IMR-90 (cell line): ENCODE data around the gene BCL11A. TPM values are rescaled to one million over a fixed set of nuclear protein-coding genes. Genes with fewer than 3 reads are reported as not detected.

Source experiments
- ATAC-seq: fragments of 200-7000 bp; cut with Tn5 transposase; 2 replicates; pipeline ENCODE4 v1.9.1; 2020; ENCODE audit warnings: low read depth, mild to moderate bottlenecking, moderate library complexity
- BruUV-seq: library from RNA; stranded (reverse); fragments of 400-500 nt; replicated peaks from 2 replicates; lab custom pipeline; 2021; lab: Mats Ljungman, UMichigan
- CTCF ChIA-PET: fragments of 300-600 bp; formaldehyde crosslinking; extraction: SDS; loops from one replicate; lab custom pipeline; 2021; ENCODE audit warnings: antibody characterized with exemption; lab: Yijun Ruan, JAX
- POLR2A ChIA-PET: fragments of 300-600 bp; sonication (Branson Sonifier 250); formaldehyde crosslinking; loops from one replicate; lab custom pipeline; 2022; ENCODE audit warnings: antibody characterized with exemption; ENCODE audit not compliant: unreplicated experiment; lab: Charles Lee
- DNase-seq: peaks from one replicate; pipeline ENCODE4 v3.0.0; 2013
- H2AFZ ChIP-seq: replicated peaks from 2 replicates; pipeline ENCODE3; 2013; ENCODE audit warnings: low read length, mild to moderate bottlenecking; ENCODE audit not compliant: poor library complexity
- H2AK5ac ChIP-seq: 2 replicates; pipeline ENCODE4 v1.6.1; 2013; ENCODE audit warnings: low read depth, low read length, inconsistent platforms
- H2AK9ac ChIP-seq: replicated peaks from 2 replicates; pipeline ENCODE3; 2013; ENCODE audit warnings: mild to moderate bottlenecking, low read depth, low read length, moderate library complexity; ENCODE audit not compliant: poor library complexity
- H2BK120ac ChIP-seq: 2 replicates; pipeline ENCODE4 v1.6.1; 2013; ENCODE audit warnings: low read depth, low read length, inconsistent platforms
- H2BK15ac ChIP-seq: 3 replicates; pipeline ENCODE4 v1.6.1; 2013; ENCODE audit warnings: low read depth, low read length, inconsistent platforms
- H2BK20ac ChIP-seq: 2 replicates; pipeline ENCODE4 v1.6.1; 2013; ENCODE audit warnings: low read depth, mild to moderate bottlenecking, inconsistent platforms, low read length, moderate library complexity
- H2BK5ac ChIP-seq: 2 replicates; pipeline ENCODE4 v1.6.1; 2013; ENCODE audit warnings: mild to moderate bottlenecking, low read depth, low read length, inconsistent platforms; ENCODE audit not compliant: poor library complexity, severe bottlenecking
- H3K14ac ChIP-seq: replicated peaks from 2 replicates; pipeline ENCODE4 v1.6.1; 2013; ENCODE audit warnings: low read depth, low read length, inconsistent platforms
- H3K18ac ChIP-seq: 2 replicates; pipeline ENCODE4 v1.6.1; 2013; ENCODE audit warnings: low read depth, low read length, control low read depth
- H3K23ac ChIP-seq: 2 replicates; pipeline ENCODE4 v1.6.1; 2013; ENCODE audit warnings: low read depth, low read length, inconsistent platforms
- H3K27ac ChIP-seq: 2 replicates; pipeline ENCODE4 v1.5.1; 2013; ENCODE audit warnings: mild to moderate bottlenecking, control low read depth, low read length; ENCODE audit not compliant: insufficient read depth
- H3K27me3 ChIP-seq: 2 replicates; pipeline ENCODE4 v1.6.1; 2013; ENCODE audit warnings: low read length; ENCODE audit not compliant: control insufficient read depth, insufficient read depth
- H3K36me3 ChIP-seq: 2 replicates; pipeline ENCODE4 v1.6.1; 2013; ENCODE audit warnings: low read length, mixed read lengths; ENCODE audit not compliant: control insufficient read depth, insufficient read depth
- H3K4ac ChIP-seq: 2 replicates; pipeline ENCODE4 v1.6.1; 2013; ENCODE audit warnings: low read depth, low read length, inconsistent platforms
- H3K4me1 ChIP-seq: 2 replicates; pipeline ENCODE4 v1.6.1; 2013; ENCODE audit warnings: low read length, mixed read lengths; ENCODE audit not compliant: control insufficient read depth, insufficient read depth
- H3K4me2 ChIP-seq: 2 replicates; pipeline ENCODE4 v1.6.1; 2013; ENCODE audit warnings: low read depth, mild to moderate bottlenecking, control low read depth, low read length, moderate library complexity
- H3K4me3 ChIP-seq: 2 replicates; pipeline ENCODE4 v1.5.1; 2013; ENCODE audit warnings: low read depth, mild to moderate bottlenecking, control low read depth, low read length, moderate library complexity; ENCODE audit not compliant: insufficient read depth
- H3K56ac ChIP-seq: 2 replicates; pipeline ENCODE4 v1.6.1; 2013; ENCODE audit warnings: low read length, inconsistent platforms; ENCODE audit not compliant: insufficient read depth; ENCODE audit errors: extremely low read depth
- H3K79me1 ChIP-seq, 2 experiments: 2 replicates each; pipeline ENCODE4 v1.6.1; 2013; ENCODE audit warnings: low read length in 2 of 2, inconsistent platforms in 1 of 2, low read depth in 1 of 2
- H3K9ac ChIP-seq: 2 replicates; pipeline ENCODE4 v1.6.1; 2013; ENCODE audit warnings: low read depth, low read length, control low read depth
- H3K9me1 ChIP-seq: 2 replicates; pipeline ENCODE4 v1.6.1; 2013; ENCODE audit warnings: low read length, inconsistent platforms; ENCODE audit not compliant: insufficient read depth
- H3K9me3 ChIP-seq: 2 replicates; pipeline ENCODE4 v1.6.1; 2013; ENCODE audit warnings: low read length; ENCODE audit not compliant: control insufficient read depth, insufficient read depth
- H4K20me1 ChIP-seq: 2 replicates; pipeline ENCODE4 v1.6.1; 2013; ENCODE audit warnings: low read length, inconsistent platforms; ENCODE audit not compliant: insufficient read depth
- H4K5ac ChIP-seq: 2 replicates; pipeline ENCODE4 v1.6.1; 2013; ENCODE audit warnings: mild to moderate bottlenecking, low read depth, low read length, control low read depth
- H4K8ac ChIP-seq, 2 experiments: 2 replicates each; pipeline ENCODE4 v1.6.1; 2013; ENCODE audit warnings: low read depth in 2 of 2, low read length in 2 of 2, control low read depth in 1 of 2, inconsistent platforms in 1 of 2
- H4K91ac ChIP-seq: 2 replicates; pipeline ENCODE4 v1.6.1; 2013; ENCODE audit warnings: low read depth, low read length, inconsistent platforms; ENCODE audit not compliant: insufficient read depth
- CTCF ChIP-seq: conservative IDR thresholded peaks from 2 replicates; pipeline ENCODE4 v1.5.1; 2012; ENCODE audit warnings: mild to moderate bottlenecking, low read depth, low read length, improper control_type of control experiment
- MXI1 ChIP-seq: IDR thresholded peaks from 2 replicates; pipeline ENCODE4 v1.6.1; 2012; ENCODE audit warnings: low read depth, mild to moderate bottlenecking, low read length, moderate library complexity, borderline replicate concordance
- WGBS, 2 experiments: methylation state at CpG; one replicate each; pipeline versions ENCODE4 v1.1.5 to v1.1.7; 2013; ENCODE audit warnings: missing lambda C conversion rate in 2 of 2; ENCODE audit not compliant: insufficient read length in 1 of 2; ENCODE audit errors: extremely low coverage in 2 of 2; 5-methylcytosine and 5-hydroxymethylcytosine counted together
- dilution Hi-C: fragments of 300-500 bp; cut with HindIII; formaldehyde crosslinking; loops from one replicate; pipeline ENCODE4 v1.14.3; 2018; ENCODE audit warnings: low sequenced_read_pairs; ENCODE audit not compliant: unreplicated experiment
- in situ Hi-C: fragments of 300-500 bp; cut with MboI; formaldehyde crosslinking; loops from 3 replicates; pipeline ENCODE4 v1.14.3; 2019; ENCODE audit warnings: low sequenced_read_pairs, inconsistent platforms, mixed read lengths
- intact Hi-C: fragments of 100-400 bp; cut with micrococcal nuclease; formaldehyde crosslinking; loops from 2 replicates; pipeline ENCODE4 v1.10.0; 2022
- polyA plus RNA-seq, 3 experiments: library from polyadenylated mRNA; depleted of rRNA; stranded (reverse); fragments of >200 nt; gene quantifications; 2 replicates each; pipeline ENCODE4 v1.2.3, GENCODE V29; 2012; ENCODE audit warnings: low replicate concordance in 1 of 3
- total RNA-seq: library from RNA; depleted of rRNA; stranded (reverse); fragments of >200 nt; gene quantifications from 2 replicates; pipeline ENCODE4 v1.2.3, GENCODE V29; 2012

The BCL11A gene
- total and polyA plus RNA-seq, 2 of the 4 experiments (the other 2 are of a cell fraction) = 1.0 to 1.1 TPM

GRCh38 chr2:60413069-60413813 lies 140.2 kb downstream of the BCL11A start:
- ATAC-seq (no peak), DNase-seq (no peak)
- H4K91ac ChIP-seq = no peak overlapping the region
- H3K4me3 ChIP-seq = no peak overlapping the region
- no peak overlapping the region for H3K9ac ChIP-seq
- no peaks in the 10 kb centered on the region for H3K9me1 ChIP-seq
- TF ChIP-seq CTCF = no peak
- no peak for TF ChIP-seq MXI1
- no peaks in the 10 kb centered on the region; the same call in 1 of the 2 replicates for H3K27me3 ChIP-seq
- H4K20me1 ChIP-seq = no peaks in the 10 kb centered on the region
- no peak overlapping the region for H2AFZ ChIP-seq
- H2BK5ac ChIP-seq = no peak overlapping the region
- H4K5ac ChIP-seq = no peak overlapping the region
- H2AK5ac ChIP-seq = no peak overlapping the region
- H2BK20ac ChIP-seq = no peak overlapping the region
- WGBS, 2 experiments = 40% methylated on average over 1 of the region's 4 CpGs; no CpG with 5 or more reads in 1 of the 2 experiments
- H3K18ac ChIP-seq = no peak overlapping the region
- no peak overlapping the region for H3K56ac ChIP-seq
- H2BK15ac ChIP-seq = no peak overlapping the region
- no peak overlapping the region for H2AK9ac ChIP-seq
- BruUV-seq = no TSS peak
- H3K4ac ChIP-seq = no peak overlapping the region
- H3K14ac ChIP-seq = no peak overlapping the region
- no peak overlapping the region for H3K4me2 ChIP-seq
- no peaks in the 10 kb centered on the region for H3K36me3 ChIP-seq
- in situ Hi-C loops = no loop called here
- no peak overlapping the region for H3K23ac ChIP-seq
- H4K8ac ChIP-seq = no peak overlapping the region
- no peak overlapping the region for H3K27ac ChIP-seq
- no peaks in the 10 kb centered on the region for H3K79me1 ChIP-seq
- POLR2A ChIA-PET = no interaction called here
- no peak overlapping the region for H2BK120ac ChIP-seq
- no peaks in the 10 kb centered on the region for H3K4me1 ChIP-seq
- dilution Hi-C loops = no loop called here
- CTCF ChIA-PET = interaction anchor here (0.5 kb wide), 1 partner anchor 1834 kb away, joined by 3 read pairs; no protein-coding TSS in a partner anchor
- intact Hi-C loops = no loop called here
- H3K9me3 ChIP-seq = no peaks in the 10 kb centered on the region
